BE2C (cell line): ENCODE data around the gene SPATA31E1.

Experiments used
- DNase-seq: peaks from one replicate; pipeline ENCODE4 v3.0.0-alpha.2; 2020
- H3K27me3 ChIP-seq: fragments of 250-450 bp; sonication (Bioruptor Pico); 2 replicates; pipeline ENCODE4 v1.5.1; 2020; ENCODE audit warnings: mild to moderate bottlenecking
- H3K36me3 ChIP-seq: fragments of 250-450 bp; sonication (Bioruptor Pico); 2 replicates; pipeline ENCODE4 v1.5.1; 2020; ENCODE audit warnings: mild to moderate bottlenecking
- H3K4me1 ChIP-seq: fragments of 250-450 bp; sonication (Bioruptor Pico); 2 replicates; pipeline ENCODE4 v1.5.1; 2020
- H3K4me3 ChIP-seq: 2 replicates; pipeline ENCODE4 v1.5.1; 2011; ENCODE audit warnings: low read depth, low read length
- H3K9me3 ChIP-seq: fragments of 250-450 bp; sonication (Bioruptor Pico); 2 replicates; pipeline ENCODE4 v1.5.1; 2020
- CTCF ChIP-seq: IDR thresholded peaks from 2 replicates; pipeline ENCODE4 v1.5.1; 2012; ENCODE audit warnings: mild to moderate bottlenecking, low read depth, low read length

The SPATA31E1 gene

GRCh38 chr9:87889882-87890252 lies 7.2 kb downstream of the SPATA31E1 start:
- H3K4me1 ChIP-seq = no peaks in the 10 kb centered on the region
- H3K9me3 ChIP-seq = no peaks in the 10 kb centered on the region
- no peak for DNase-seq
- H3K27me3 ChIP-seq = no peaks in the 10 kb centered on the region
- H3K4me3 ChIP-seq = no peak overlapping the region
- no peaks in the 10 kb centered on the region for H3K36me3 ChIP-seq
- TF ChIP-seq CTCF = no peak

- Histone ChIP-seq H3K4me1 (no peaks in the 10 kb centered on the region), H3K9me3 (no peaks in the 10 kb centered on the region), H3K27me3 (no peaks in the 10 kb centered on the region), H3K36me3 (no peaks in the 10 kb centered on the region), H3K4me3 (no peak overlapping the region)
- no peak for TF ChIP-seq CTCF
- DNase-seq = no peak
Observed at GRCh38 chr9:87890837-87891236, 8.2 kb downstream of the SPATA31E1 start.

- Histone ChIP-seq H3K36me3 (no peaks in the 10 kb centered on the region), H3K9me3 (no peaks in the 10 kb centered on the region), H3K4me1 (no peaks in the 10 kb centered on the region), H3K27me3 (no peaks in the 10 kb centered on the region), H3K4me3 (no peak overlapping the region)
- no peak for DNase-seq
- TF ChIP-seq CTCF = no peak
Observed at GRCh38 chr9:87891754-87892153, 9.1 kb downstream of the SPATA31E1 start.

- no peak for DNase-seq
- Histone ChIP-seq H3K36me3 (no peaks in the 10 kb centered on the region), H3K4me3 (no peak overlapping the region), H3K4me1 (no peaks in the 10 kb centered on the region), H3K27me3 (no peaks in the 10 kb centered on the region), H3K9me3 (no peaks in the 10 kb centered on the region)
- no peak for TF ChIP-seq CTCF
Observed at GRCh38 chr9:87892956-87893355, 10.3 kb downstream of the SPATA31E1 start.

GRCh38 chr9:87894998-87895625 lies 12.4 kb downstream of the SPATA31E1 start:
- DNase-seq = no peak
- Histone ChIP-seq H3K4me3 (no peak overlapping the region), H3K27me3 (no peaks in the 10 kb centered on the region), H3K4me1 (no peaks in the 10 kb centered on the region), H3K36me3 (no peaks in the 10 kb centered on the region), H3K9me3 (no peaks in the 10 kb centered on the region)
- peak; percentile 20; the same call in 1 of the 2 replicates for TF ChIP-seq CTCF

GRCh38 chr9:87896891-87897290 lies 14.2 kb downstream of the SPATA31E1 start:
- H3K9me3 ChIP-seq = no peaks in the 10 kb centered on the region
- H3K36me3 ChIP-seq = no peaks in the 10 kb centered on the region
- no peak overlapping the region for H3K4me3 ChIP-seq
- H3K27me3 ChIP-seq = no peaks in the 10 kb centered on the region
- no peak for TF ChIP-seq CTCF
- H3K4me1 ChIP-seq = no peaks in the 10 kb centered on the region
- DNase-seq = no peak
